Naive thymus-derived CD4-positive, alpha-beta T cell (primary cell): Measurements from ENCODE around the gene PHF20. TPM values are rescaled to one million over a fixed set of nuclear protein-coding genes. Genes with fewer than 3 reads are reported as not detected.

Experiments
- polyA plus RNA-seq, 2 donors: library from polyadenylated mRNA; unstranded; fragments of 300-500 nt; fragmentation: Illumina TruSeq; gene quantifications; one replicate each; pipeline ENCODE4 v1.2.3, GENCODE V29; 2021
- total RNA-seq, 6 experiments: library from RNA in 5 of 6; stranded (reverse) in 5 of 6; gene quantifications; 1 replicate in 5 of 6; 2 replicates in 1 of 6; pipeline ENCODE4 v1.2.3 and lab custom pipeline; 2021 to 2026

The PHF20 gene
- total and polyA plus RNA-seq, 7 experiments from 2014 or later = 57.5 to 157 (median 99.9) TPM

Other genes starting within 250 kb of the PHF20 start
- gene C20orf173, start 242.4 kb upstream of the PHF20 start, total RNA-seq = not detected
- gene C20orf173, start 242.4 kb upstream of the PHF20 start, polyA plus RNA-seq = not detected
- gene ERGIC3, start 229.9 kb upstream of the PHF20 start, total RNA-seq = 100 to 1,000 TPM; 139 to 158 (median 148) TPM
- gene ERGIC3, start 229.9 kb upstream of the PHF20 start, polyA plus RNA-seq = 100 to 1,000 TPM; 135 to 148 TPM
- gene SPAG4, start 156.2 kb upstream of the PHF20 start, total RNA-seq = 10 to 100 TPM in 2 of 5 experiments, 1 to 10 TPM in 2, under 1 TPM in 1; 0.35 to 25.0 (median 2.7) TPM
- gene SPAG4, start 156.2 kb upstream of the PHF20 start, polyA plus RNA-seq = not detected
- gene CPNE1, start 107.1 kb upstream of the PHF20 start, total RNA-seq = 100 to 1,000 TPM; 250 to 378 (median 305) TPM
- gene CPNE1, start 107.1 kb upstream of the PHF20 start, polyA plus RNA-seq = 100 to 1,000 TPM; 277 to 360 TPM
- gene RBM12, start 107.1 kb upstream of the PHF20 start, total RNA-seq = 100 to 1,000 TPM in 4 of 5 experiments, 10 to 100 TPM in 1; 98.2 to 122 (median 114) TPM
- 10 to 100 TPM; 48.9 to 50.8 TPM for gene RBM12, start 107.1 kb upstream of the PHF20 start, polyA plus RNA-seq
- 10 to 100 TPM; 18.2 to 41.1 (median 35.0) TPM for gene NFS1, start 72.7 kb upstream of the PHF20 start, total RNA-seq
- 10 to 100 TPM in 1 of 2 donors, 1 to 10 TPM in 1; 9.7 to 27.7 TPM for gene NFS1, start 72.7 kb upstream of the PHF20 start, polyA plus RNA-seq
- gene ROMO1, start 72.6 kb upstream of the PHF20 start, total RNA-seq = 10 to 100 TPM; 33.2 to 85.5 (median 38.5) TPM
- gene ROMO1, start 72.6 kb upstream of the PHF20 start, polyA plus RNA-seq = 100 to 1,000 TPM; 269 to 293 TPM
- 1,000 to 10,000 TPM in 2 of 5 experiments, 100 to 1,000 TPM in 3; 372 to 1,041 (median 699) TPM for gene RBM39, start 29.8 kb upstream of the PHF20 start, total RNA-seq
- gene RBM39, start 29.8 kb upstream of the PHF20 start, polyA plus RNA-seq = 100 to 1,000 TPM; 100 to 152 TPM
- gene SCAND1, start 182.5 kb downstream of the PHF20 start, total RNA-seq = 10 to 100 TPM; 41.8 to 56.2 (median 51.7) TPM
- gene SCAND1, start 182.5 kb downstream of the PHF20 start, polyA plus RNA-seq = 100 to 1,000 TPM; 185 to 212 TPM
- 10 to 100 TPM in 1 of 5 experiments, 1 to 10 TPM in 4; 2.6 to 10.6 (median 6.5) TPM for gene CNBD2, start 196.6 kb downstream of the PHF20 start, total RNA-seq
- gene CNBD2, start 196.6 kb downstream of the PHF20 start, polyA plus RNA-seq = 1 to 10 TPM; 7.7 to 9.1 TPM